Activated CD8-positive, alpha-beta T cell treated with anti-CD3 and anti-CD28 coated beads for 36 hours (primary cell): ENCODE results near the gene GCAT. TPM values are rescaled to one million over a fixed set of nuclear protein-coding genes. Genes with fewer than 3 reads are reported as not detected.
A peak's percentile ranks its signal among the peaks of the same experiment; 100 is the strongest.

Experiments
- ATAC-seq: fragments of 200-7000 bp; cut with Tn5 transposase; one replicate; pipeline ENCODE4 v1.10.0; 2021; ENCODE audit warnings: mild to moderate bottlenecking, moderate library complexity
- CTCF ChIA-PET: fragments of 350-600 bp; sonication (Branson Sonifier 250); formaldehyde crosslinking; loops from one replicate; lab custom pipeline; 2021; ENCODE audit warnings: antibody characterized with exemption; lab: Charles Lee
- POLR2A ChIA-PET: fragments of 350-600 bp; sonication (Branson Sonifier 250); formaldehyde crosslinking; loops from one replicate; lab custom pipeline; 2021; ENCODE audit warnings: antibody characterized with exemption; lab: Charles Lee
- DNase-seq: peaks from one replicate; pipeline ENCODE4 v3.0.0-alpha.2; 2020
- H3K27ac Mint-ChIP-seq: one replicate; pipeline ENCODE4 v1.8.0; 2021; ENCODE audit warnings: mild to moderate bottlenecking, mixed read lengths
- H3K27me3 Mint-ChIP-seq: one replicate; pipeline ENCODE4 v1.8.0; 2021; ENCODE audit warnings: mixed read lengths
- H3K36me3 Mint-ChIP-seq: one replicate; pipeline ENCODE4 v1.8.0; 2021; ENCODE audit warnings: low read depth, mixed read lengths
- H3K4me1 Mint-ChIP-seq: one replicate; pipeline ENCODE4 v1.8.0; 2021; ENCODE audit warnings: low read depth, mixed read lengths
- H3K4me3 Mint-ChIP-seq: one replicate; pipeline ENCODE4 v1.8.0; 2021; ENCODE audit warnings: mild to moderate bottlenecking, moderate library complexity, mixed read lengths
- H3K9me3 Mint-ChIP-seq: one replicate; pipeline ENCODE4 v1.8.0; 2021; ENCODE audit warnings: mixed read lengths
- CTCF ChIP-seq: fragments of 200-600 bp; IDR thresholded peaks from one replicate; pipeline ENCODE4 v1.8.0; 2022; ENCODE audit warnings: antibody characterized with exemption, mild to moderate bottlenecking
- intact Hi-C: fragments of 100-400 bp; cut with micrococcal nuclease; formaldehyde crosslinking; loops from one replicate; pipeline ENCODE4 v1.10.0; 2022
- total RNA-seq, 2 experiments: library from RNA; stranded (reverse); gene quantifications; one replicate each; pipeline ENCODE4 v1.2.3, GENCODE V29; 2021

The GCAT gene
- 10 to 100 TPM; 19.0 to 20.4 TPM for total RNA-seq

DNA sequence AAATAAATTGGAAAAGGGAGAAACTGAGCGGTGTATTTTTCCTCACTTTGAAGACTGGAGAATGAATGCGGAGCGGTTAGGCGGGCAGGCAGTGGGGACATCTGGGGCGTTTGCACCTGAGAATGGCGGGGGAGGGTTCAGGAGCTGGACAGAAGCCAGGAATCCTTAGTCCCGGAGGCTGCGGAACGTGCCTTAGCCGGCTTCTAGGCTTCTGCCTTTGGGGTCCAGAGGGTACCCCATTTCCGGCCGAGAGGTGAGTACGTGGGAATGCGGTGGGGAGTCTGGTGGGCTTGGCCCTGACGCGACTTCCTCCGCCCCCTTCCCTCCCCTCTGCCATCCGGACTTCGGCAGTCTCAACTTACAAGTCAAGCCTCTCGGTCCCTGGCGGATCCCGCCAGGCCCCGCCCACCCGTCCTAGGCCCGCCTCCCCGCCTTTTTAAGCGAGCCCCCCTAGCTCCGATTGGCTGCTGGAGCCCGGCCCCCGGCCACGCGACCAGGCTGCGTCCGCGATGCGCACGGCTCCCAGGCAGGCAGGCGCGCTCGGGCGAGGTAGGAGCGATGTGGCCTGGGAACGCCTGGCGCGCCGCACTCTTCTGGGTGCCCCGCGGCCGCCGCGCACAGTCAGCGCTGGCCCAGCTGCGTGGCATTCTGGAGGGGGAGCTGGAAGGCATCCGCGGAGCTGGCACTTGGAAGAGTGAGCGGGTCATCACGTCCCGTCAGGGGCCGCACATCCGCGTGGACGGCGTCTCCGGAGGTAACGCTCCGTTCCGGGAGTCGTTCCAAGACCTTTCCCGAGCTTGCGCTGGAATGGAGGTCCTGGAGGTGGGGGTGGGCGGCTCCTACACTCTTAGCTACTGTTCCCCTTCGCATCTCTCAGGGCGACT, at the start of gene GCAT:
GCAT (plus strand) TSS at position 525 of the 884 bp plus-strand sequence; CDS start at position 559, 34 bp downstream.
- ATAC-seq (peak; percentile 98), DNase-seq (peak; percentile 96)
- Mint-ChIP-seq H3K27me3 (peaks cover 54% of the 10 kb centered on the region), H3K27ac (no peak within 1 kb of the TSS), H3K9me3 (no peaks in the 10 kb centered on the region), H3K4me1 (peaks cover 33% of the 10 kb centered on the region), H3K4me3 (peak within 1 kb of the TSS; percentile 77), H3K36me3 (no peaks in the 10 kb centered on the region)
- TF ChIP-seq CTCF, result no peak
- CTCF ChIA-PET, result interaction anchor here (0.5 to 5.8 kb wide), 9 partner anchors 8 to 201 kb away, joined by 3 to 73 read pairs (median 3); partner anchors contain the start of gene ANKRD54
- intact Hi-C loops, result no loop called here
- POLR2A ChIA-PET, result interaction anchor here (1.0 to 3.2 kb wide), 5 partner anchors 11 to 199 kb away, joined by 3 to 7 read pairs (median 3); partner anchors contain the start of gene GGA1

GRCh38 chr22:37758694-37759093, 49.0 kb upstream of the GCAT start:
- POLR2A ChIA-PET, result interaction anchor here (1.5 kb wide), 1 partner anchor 9 kb away, joined by 4 read pairs; no protein-coding TSS in a partner anchor
- Mint-ChIP-seq H3K9me3 (no peaks in the 10 kb centered on the region), H3K36me3 (peaks cover 5% of the 10 kb centered on the region), H3K4me1 (no peaks in the 10 kb centered on the region), H3K27me3 (no peaks in the 10 kb centered on the region), H3K4me3 (no peak overlapping the region), H3K27ac (no peak overlapping the region)
- ATAC-seq (no peak), DNase-seq (no peak)
- intact Hi-C loops, result no loop called here
- CTCF ChIA-PET, result no interaction called here
- no peak for TF ChIP-seq CTCF

- ChIA-PET POLR2A (interaction anchor here (0.6 to 1.5 kb wide), 2 partner anchors 9 to 109 kb away, joined by 3 to 4 read pairs; no protein-coding TSS in a partner anchor), CTCF (no interaction called here)
- intact Hi-C loops, result no loop called here
- no peak for DNase-seq
- Mint-ChIP-seq H3K27ac (no peak overlapping the region), H3K4me3 (no peak overlapping the region), H3K4me1 (no peaks in the 10 kb centered on the region), H3K27me3 (no peaks in the 10 kb centered on the region), H3K36me3 (peaks cover 5% of the 10 kb centered on the region), H3K9me3 (no peaks in the 10 kb centered on the region)
- ATAC-seq, result no peak
- TF ChIP-seq CTCF, result no peak
These were observed 48.5 kb upstream of the GCAT start for GRCh38 chr22:37759281-37759680.

DNA sequence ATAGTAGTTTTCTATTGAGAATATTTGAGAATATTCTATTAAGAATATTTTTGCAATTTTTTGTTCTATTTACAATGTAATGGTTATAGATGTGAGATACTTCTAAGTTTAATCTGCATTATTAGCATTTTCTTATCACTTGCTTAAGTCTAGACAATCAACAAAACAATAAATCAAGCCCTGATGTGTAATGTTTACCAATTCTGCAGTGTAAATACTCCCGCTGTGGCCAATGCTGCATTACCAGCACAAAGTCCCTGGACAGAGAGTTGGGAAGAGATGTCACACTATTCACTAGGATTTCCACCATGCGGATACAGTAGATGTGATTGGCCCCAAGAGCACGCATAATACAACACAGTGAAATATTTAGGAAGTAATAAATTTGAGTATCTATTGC, 47.6 kb upstream of the GCAT start:
- Mint-ChIP-seq H3K27ac (no peak overlapping the region), H3K36me3 (peaks cover 5% of the 10 kb centered on the region), H3K4me3 (no peak overlapping the region), H3K4me1 (no peaks in the 10 kb centered on the region), H3K27me3 (no peaks in the 10 kb centered on the region), H3K9me3 (no peaks in the 10 kb centered on the region)
- no peak for DNase-seq
- no peak for TF ChIP-seq CTCF
- intact Hi-C loops, result no loop called here
- ChIA-PET CTCF (no interaction called here), POLR2A (no interaction called here)
- ATAC-seq, result no peak

DNA sequence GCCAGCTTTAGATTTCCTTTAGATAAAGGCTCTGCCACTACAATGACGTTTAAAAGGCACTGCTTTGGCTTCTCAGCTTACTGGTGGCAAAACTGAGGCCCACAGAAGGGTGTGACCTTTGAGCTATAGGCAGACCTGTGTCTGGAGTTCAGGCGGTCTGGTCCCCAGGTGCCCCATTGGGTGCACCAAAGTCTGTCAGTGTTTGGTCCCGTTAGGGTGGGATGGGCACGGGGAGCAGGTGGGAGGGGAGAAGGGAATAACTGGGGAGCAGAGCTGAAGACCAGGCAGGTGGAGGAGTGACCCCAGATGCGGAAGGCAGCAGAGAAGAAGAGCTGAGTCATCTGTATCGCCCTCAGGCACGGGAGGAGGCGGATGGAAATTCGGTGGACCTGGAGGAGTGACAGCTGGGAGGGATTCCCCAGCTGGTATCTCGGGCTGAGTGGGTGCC, 45.3 kb upstream of the GCAT start:
- H3K9me3 Mint-ChIP-seq, result no peaks in the 10 kb centered on the region
- H3K4me1 Mint-ChIP-seq, result no peaks in the 10 kb centered on the region
- H3K27ac Mint-ChIP-seq, result no peak overlapping the region
- ChIA-PET POLR2A (no interaction called here), CTCF (no interaction called here)
- peaks cover 5% of the 10 kb centered on the region for H3K36me3 Mint-ChIP-seq
- intact Hi-C loops, result no loop called here
- no peak overlapping the region for H3K4me3 Mint-ChIP-seq
- ATAC-seq, result no peak
- DNase-seq, result no peak
- TF ChIP-seq CTCF, result no peak
- no peaks in the 10 kb centered on the region for H3K27me3 Mint-ChIP-seq
